Measurements from ENCODE around the gene SMS. TPM values are rescaled to one million over a fixed set of nuclear protein-coding genes. Genes with fewer than 3 reads are reported as not detected.
A peak's percentile ranks its signal among the peaks of the same experiment; 100 is the strongest.

The SMS gene
- total and polyA plus RNA-seq, 3 donors from 2014 or later, result 35.7 to 49.8 (median 38.8) TPM

- Histone ChIP-seq H3K4me3 (no peak overlapping the region), H3K27me3 (no peaks in the 10 kb centered on the region), H3K36me3 (ENCODE audit: low read depth, missing control alignments) (no peaks in the 10 kb centered on the region), H3K27ac (peak overlapping the region in 1 of 2 donors; percentile 19), H3K4me1 (no peaks in the 10 kb centered on the region), H3K9me3 (no peaks in the 10 kb centered on the region)
- intact Hi-C loops (cut with DNase I; ENCODE audit: low total_unique reads), result no loop called here
- DNase-seq, result no peak
- TF ChIP-seq POLR2A (IDR thresholded peaks at IDR 0.05) (no peak), CTCF (IDR thresholded peaks at IDR 0.05) (no peak)
- 35 to 40% methylated on average over 11 of the region's 11 CpGs for WGBS, 2 donors
These were observed 3.1 kb downstream of the SMS start for GRCh38 chrX:21943460-21944135.

- Histone ChIP-seq H3K4me3 (no peak overlapping the region), H3K4me1 (no peaks in the 10 kb centered on the region), H3K27me3 (no peaks in the 10 kb centered on the region), H3K36me3 (ENCODE audit: low read depth, missing control alignments) (no peaks in the 10 kb centered on the region), H3K9me3 (no peaks in the 10 kb centered on the region), H3K27ac (no peak overlapping the region)
- TF ChIP-seq CTCF (IDR thresholded peaks at IDR 0.05) (no peak), POLR2A (IDR thresholded peaks at IDR 0.05) (no peak)
- intact Hi-C loops (cut with DNase I; ENCODE audit: low total_unique reads), result no loop called here
- 81 to 92% methylated on average over 2 to 8 of the region's 8 CpGs for WGBS, 2 donors
- no peak for DNase-seq
These were observed 3.7 kb downstream of the SMS start for GRCh38 chrX:21944136-21944615.

GRCh38 chrX:21946925-21947641 is 6.6 kb downstream of the SMS start:
- no peak for TF ChIP-seq CTCF (IDR thresholded peaks at IDR 0.05)
- TF ChIP-seq POLR2A (IDR thresholded peaks at IDR 0.05), result no peak
- Histone ChIP-seq H3K27me3 (no peaks in the 10 kb centered on the region), H3K27ac (no peak overlapping the region), H3K4me3 (no peak overlapping the region), H3K36me3 (ENCODE audit: low read depth, missing control alignments) (no peaks in the 10 kb centered on the region), H3K4me1 (no peaks in the 10 kb centered on the region), H3K9me3 (no peaks in the 10 kb centered on the region)
- WGBS, 2 donors, result 13 to 52% methylated on average over 6 to 7 of the region's 7 CpGs
- intact Hi-C loops (cut with DNase I; ENCODE audit: low total_unique reads), result no loop called here
- DNase-seq, result no peak

- intact Hi-C loops (cut with DNase I; ENCODE audit: low total_unique reads), result no loop called here
These were observed 7.2 kb downstream of the SMS start for GRCh38 chrX:21947671-21948070.

More at GRCh38 chrX:21947671-21948070, 7.2 kb downstream of the SMS start:
- Histone ChIP-seq H3K36me3 (ENCODE audit: low read depth, missing control alignments) (no peaks in the 10 kb centered on the region), H3K27ac (no peak overlapping the region), H3K4me3 (no peak overlapping the region), H3K27me3 (no peaks in the 10 kb centered on the region), H3K4me1 (no peaks in the 10 kb centered on the region), H3K9me3 (no peaks in the 10 kb centered on the region)
- TF ChIP-seq POLR2A (IDR thresholded peaks at IDR 0.05) (no peak), CTCF (IDR thresholded peaks at IDR 0.05) (no peak)
- no peak for DNase-seq
- WGBS, 2 donors, result 44 to 50% methylated on average over 6 of the region's 6 CpGs

Data from testis (tissue), 3 donors.